ENCODE results near the gene ITPR2.
A peak's percentile ranks its signal among the peaks of the same experiment; 100 is the strongest.
"Not testable (repeated sequence)": the region's sequence is repeated elsewhere in the genome, so short reads cannot be mapped to it uniquely, and the experiment has no call there.

Gene ITPR2

DNA sequence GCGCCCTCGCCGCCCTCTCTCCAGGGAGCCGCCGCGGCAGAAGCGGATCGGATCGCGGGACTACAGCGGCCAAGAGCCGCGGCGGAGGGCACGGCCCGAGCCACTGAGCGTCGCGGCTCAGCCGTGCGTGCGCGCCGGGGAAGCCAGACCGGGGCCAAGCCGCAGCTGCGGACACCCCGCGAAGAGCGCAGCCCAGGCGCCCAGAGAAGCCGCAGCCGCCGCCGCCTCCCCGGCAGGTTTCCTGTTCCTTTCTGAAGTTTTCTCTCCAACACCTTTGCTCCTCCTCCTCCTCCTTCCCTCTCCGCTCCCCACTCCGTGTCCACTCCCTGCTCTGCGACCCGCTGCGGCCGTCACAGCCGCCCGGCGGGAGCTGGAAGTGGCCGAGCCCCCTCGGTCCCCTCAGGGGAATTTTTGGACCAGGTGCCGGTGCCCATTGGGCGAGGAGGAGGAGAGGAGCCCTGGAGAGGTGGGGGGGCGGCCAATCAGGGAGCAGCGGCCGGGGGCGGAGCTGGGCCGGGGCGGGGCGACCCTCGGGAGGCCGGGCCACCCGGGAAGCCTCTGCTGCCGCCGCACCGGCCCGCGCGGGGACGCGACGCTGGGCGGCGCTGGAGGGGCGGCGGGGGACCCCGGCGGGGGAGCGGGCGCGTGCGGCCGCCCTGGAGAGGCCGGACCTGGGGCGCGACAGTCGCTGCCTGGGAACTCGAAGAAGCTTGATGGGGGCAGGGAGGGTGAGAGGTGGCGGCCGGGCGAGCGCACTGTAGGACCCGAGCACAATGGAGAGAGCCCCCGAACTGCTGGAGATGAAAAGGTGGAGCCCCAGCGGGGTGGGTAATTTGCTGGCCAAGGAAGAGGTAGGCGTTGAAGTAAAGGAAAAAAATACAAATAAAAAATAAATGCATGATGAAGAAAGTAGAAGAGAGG lies at the start of gene ITPR2:
Gene ITPR2, minus strand, starts transcription at position 373 of the 921 bp plus-strand sequence. CDS start 413 bp downstream, outside the sequence.
- peak; percentile 93 for DNase-seq

DNA sequence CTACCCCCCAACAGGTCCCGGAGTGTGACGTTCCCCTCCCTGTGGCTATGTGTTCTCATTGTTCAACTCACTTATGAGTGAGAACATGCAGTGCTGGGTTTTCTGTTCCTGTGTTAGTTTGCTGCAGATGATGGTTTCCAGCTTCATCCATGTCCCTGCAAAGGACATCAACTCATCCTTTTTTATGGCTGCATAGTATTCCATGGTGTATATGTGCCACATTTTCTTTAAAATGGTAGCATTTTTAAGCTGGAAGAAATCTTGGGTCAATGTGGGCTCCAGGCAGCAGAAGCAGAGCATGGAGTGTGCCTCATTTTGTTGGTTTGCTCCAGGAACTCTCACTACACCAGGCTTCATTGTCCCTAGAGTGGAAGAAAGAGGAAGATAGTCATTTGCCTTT lies 47.6 kb upstream of the ITPR2 start:
- DNase-seq = no peak

DNA sequence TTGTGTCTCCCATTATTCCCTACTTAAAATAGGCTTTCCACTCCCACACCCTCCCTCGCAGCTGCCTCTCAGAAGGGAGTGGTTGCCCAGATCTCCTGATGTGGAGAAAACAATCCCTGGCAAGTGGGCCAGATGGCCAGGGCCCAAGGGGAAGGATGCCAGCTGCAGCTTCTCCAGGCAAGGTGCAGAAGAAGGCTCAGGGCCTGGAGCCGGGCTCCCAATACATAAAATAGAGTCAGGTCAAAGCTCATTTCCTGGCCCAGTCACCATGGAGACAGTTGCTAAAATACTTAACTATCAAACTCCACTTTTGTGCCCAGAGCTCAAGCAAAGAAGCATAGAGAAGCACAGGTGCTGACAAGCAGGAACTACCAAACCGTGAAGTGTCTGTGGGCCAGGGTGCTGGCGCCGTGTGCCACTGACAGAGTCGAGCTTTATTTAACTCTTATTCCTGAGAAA lies 45.7 kb upstream of the ITPR2 start:
- peak; percentile 74 for DNase-seq

DNA sequence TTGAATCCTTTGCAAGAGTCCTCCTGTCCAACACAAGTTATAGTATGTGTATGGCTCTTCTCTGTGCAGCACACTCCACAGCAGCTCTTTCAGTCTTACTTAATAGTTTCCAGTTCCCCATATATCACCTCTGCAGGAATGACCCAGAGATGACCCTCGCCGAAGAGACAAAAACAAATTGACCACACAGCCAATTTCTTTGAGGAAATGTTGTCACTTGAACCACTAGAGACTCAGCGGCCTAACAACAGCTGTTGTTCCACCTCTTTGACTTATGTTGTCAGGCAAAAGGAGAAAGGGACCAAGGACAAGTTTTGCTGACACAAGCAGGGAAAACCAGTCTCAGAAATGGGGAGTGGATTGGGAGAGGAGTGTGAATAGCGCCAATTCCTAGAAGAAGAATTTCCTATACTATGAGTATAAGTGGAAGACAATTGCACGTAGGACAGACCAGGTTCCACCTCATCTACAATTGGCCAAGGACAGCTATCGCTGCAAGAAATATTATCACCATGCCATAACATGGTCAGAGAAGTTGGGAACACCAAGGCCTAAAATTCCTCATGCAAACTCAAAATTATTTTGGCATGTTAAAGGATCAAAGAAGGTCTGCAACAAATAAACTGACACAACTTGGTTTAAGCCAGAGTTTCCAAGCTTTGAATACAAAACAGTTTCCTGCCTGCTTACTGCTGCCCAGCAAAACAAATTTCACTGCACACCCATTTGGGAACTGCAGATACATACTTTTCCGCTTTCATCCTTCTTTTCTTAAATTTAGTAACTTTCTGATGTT lies 41.7 kb upstream of the ITPR2 start:
- DNase-seq = no peak

DNA sequence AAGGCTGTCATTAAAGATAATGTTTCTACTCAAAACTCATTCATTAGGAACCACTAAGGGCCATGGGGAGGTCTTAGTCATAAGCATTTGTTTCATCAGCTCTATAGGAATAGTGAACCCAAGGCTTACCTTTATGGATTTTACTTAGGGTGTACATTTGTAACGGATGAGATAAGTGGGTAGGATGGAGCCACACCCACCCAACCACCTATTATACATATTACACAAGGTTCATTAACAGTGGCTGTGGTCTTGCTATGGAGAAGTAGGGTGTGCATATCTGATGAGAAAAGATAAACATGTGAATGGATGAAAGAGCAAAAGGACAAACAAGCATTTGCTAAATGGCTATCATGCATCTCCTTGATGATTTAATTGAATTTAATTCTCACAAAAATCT lies 39.6 kb upstream of the ITPR2 start:
- no peak for DNase-seq

DNA sequence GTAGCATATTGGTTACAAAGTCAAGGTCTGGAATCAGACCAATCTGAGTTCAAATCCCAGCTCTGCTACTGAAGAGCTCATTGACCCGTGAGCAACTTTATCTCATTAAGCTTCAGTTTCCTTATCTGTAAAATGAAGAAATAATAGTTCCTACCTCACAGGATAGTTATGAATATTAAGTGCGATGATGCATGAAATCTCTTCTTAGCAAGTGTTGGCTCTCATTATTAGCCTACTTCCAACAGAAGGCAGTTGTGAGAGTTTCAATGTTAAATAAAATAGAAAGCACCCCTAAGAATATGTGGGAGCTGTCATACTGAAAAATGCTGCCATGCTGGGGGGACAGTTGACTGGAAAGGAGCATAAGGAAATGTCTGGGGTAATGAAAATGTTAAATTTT lies 39.0 kb upstream of the ITPR2 start:
- no peak for DNase-seq

DNA sequence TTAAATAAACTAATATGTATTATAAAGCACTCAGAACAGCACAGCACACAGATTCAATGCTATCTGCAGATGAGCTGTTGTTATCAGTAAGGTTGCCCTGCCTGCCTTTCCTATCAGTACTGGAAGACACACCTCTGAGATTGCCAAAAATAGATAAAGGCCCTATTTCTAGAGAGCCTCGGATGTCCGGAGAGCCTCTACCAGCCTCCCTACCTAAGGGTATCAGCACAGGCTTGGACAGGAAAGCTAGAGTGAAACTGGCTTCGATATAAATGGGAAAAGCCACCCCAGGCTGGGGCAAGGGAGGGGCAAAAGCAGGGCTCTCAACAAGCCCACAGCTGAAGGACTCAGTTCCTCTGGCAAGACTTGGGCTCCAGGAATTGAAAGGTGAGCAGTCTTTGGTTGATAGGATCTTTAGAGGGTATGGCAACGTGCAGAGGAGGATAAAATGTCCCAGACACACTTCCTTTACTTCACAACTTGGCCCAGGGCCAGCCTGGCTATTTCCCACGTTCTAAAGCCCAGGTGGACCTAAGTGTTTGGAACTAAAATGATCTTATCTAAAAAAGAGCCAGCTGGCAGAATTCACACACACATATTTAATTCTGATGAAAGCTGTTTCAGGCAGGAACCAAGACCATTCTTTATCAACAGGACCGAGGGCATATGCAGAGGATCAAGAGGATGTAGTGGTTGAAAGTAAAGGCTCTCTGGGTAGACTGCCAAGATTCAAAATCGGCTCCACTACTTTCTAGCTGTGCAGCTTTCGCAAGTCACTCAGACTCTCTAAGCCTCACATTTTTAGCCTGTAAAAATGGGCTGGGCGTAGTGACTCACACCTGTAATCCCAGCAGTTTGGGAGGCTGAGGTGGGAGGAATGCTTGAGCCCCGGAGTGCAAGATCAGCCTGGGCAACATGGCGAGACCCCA lies 37.8 kb upstream of the ITPR2 start:
- DNase-seq = no peak

DNA sequence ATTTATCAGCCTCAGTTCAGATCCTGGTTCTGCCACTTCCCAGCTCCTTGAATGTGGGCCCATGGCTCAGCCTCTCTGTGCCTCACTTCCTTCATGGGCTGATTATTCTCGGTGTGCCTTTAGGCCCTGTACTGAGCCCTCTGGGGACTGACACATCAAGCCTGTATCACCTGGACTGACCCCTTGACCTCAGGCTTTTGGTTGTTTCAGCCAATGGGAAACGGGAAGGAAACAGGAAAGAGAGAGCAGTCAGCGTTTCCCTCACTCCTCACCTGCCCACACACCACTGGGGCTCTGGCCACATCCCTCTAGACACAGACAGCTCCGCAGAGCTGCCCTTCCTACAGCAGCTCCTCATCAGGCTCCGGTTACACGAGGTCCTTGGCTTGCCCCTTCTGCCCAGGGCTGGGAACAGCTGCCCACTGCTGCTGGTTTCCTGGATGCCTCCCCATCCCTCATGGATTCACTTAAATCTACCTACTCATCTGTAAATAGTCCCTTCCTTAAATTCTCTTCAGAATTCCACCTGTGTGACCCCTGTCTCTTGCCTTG lies 37.0 kb upstream of the ITPR2 start:
- DNase-seq = no peak

DNA sequence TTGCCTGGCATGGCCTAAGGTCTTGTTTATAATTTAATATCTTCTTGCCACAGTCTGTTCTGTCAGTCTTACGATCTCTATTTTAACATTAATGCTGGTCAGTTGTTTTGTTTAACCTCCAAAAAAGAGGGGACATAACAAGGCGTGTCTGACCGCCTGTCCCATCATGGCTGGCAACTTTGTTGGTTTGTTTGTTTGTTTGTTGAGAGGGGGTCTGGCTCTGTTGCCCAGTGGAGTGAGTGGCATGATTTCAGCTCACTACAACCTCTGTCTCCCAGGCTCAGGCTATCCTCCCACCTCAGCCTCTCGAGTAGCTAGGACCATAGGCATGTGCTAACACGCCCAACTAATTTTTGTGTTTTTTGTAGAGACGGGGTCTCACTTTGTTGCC lies 36.1 kb upstream of the ITPR2 start:
- no peak for DNase-seq

DNA sequence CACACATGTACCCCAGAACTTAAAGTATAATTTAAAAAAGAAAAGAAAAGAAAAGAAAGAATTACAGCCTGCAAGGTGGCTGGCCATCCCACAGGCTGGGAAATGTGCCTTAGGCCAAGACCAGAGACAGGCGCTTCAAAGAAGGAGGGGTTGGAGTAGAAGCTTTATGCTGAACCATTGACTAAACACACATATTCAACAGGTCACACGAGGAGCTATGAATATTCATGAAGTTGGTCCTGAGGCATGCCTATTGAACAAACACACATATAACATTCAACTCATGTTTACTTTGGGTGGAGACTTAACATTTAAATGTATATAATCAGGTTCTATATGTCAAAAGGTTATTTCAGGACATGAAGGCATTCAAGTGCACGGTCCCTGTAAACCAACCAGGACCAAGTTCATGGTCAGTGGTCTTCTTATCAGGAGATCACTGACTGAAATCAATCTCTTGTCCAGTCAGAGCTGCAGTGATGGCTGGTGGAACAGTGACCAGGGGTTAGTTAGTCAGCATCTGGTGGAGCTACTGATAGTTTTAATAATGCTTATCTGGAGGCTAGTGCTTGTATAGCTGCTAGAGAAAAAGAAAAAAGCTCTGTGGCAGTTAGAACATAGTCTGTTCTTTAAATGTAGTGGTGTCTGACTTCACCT lies 35.6 kb upstream of the ITPR2 start:
- no peak for DNase-seq

DNA sequence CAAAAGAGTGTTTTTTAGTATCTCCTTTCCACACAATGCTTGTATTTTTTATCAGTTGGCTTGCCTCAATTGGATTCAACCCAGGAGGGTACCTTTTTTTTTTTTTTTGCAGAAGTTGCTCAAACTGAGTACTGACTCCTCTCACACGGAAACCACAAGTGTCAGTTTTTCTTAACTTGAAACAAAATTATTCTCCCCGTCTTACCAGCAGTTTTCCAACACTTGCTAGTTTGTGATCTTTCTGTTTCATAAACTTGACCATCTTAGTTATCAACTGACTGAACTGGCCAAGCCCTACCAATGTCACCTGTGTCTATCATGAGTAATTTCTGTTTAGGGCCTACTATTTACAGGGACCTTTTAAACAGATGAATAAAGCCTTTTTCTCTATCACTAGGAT lies 34.1 kb upstream of the ITPR2 start:
- DNase-seq = no peak

DNA sequence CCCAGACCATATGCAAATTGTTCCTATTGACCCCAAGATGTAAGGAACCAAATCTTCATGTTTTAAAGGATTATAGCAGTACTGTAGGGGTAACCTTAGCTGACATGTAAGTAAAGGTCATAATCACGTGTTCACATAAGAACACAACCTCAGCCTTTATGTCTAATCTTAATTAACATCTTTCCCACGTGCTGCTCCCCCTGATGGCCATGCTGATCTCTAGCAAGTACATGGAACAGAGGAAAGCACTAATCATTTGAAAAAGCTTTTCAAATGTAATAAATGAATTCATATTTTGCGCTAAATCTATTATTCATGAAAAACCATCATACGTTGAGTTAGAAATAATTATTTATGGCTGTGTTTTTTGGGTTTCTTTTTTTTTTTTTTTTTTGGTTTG lies 30.5 kb upstream of the ITPR2 start:
- no peak for DNase-seq

DNA sequence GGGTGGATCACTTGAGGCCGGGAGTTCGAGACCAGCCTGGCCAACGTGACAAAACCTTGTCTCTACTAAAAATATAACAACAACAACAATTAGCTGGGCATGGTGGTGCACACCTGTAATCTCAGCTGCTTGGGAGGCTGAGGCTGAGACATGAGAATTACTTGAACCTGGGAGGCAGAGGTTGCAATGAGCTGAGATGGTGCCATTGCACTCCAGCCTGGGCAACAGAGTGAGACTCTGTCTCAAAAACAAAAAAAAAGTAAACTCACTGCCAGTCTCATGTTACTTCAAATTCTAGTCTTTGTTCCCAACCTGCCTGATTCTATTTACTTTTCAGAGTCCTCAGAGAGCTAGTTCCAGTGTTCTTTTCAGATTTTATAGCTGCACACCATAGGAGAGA lies 29.8 kb upstream of the ITPR2 start:
- DNase-seq = not testable (repeated sequence)

DNA sequence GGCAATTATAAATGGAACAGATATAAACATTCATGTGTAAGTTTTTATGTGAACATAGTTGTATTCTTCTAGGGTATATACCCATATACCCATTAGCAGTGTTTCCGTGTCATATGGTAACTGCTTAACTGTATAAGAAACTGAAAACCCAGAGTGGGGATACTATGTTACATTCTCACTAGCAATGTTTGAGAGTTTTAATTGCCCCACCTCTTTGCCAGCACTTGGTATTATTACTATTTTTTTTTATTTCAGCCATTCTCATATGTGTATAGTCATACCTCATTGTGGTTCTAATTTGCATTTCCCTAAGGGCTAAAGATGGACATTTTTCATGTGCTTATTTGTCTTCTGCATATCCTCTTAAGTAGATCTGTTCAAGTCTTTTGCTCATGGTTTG lies 28.7 kb upstream of the ITPR2 start:
- no peak for DNase-seq

DNA sequence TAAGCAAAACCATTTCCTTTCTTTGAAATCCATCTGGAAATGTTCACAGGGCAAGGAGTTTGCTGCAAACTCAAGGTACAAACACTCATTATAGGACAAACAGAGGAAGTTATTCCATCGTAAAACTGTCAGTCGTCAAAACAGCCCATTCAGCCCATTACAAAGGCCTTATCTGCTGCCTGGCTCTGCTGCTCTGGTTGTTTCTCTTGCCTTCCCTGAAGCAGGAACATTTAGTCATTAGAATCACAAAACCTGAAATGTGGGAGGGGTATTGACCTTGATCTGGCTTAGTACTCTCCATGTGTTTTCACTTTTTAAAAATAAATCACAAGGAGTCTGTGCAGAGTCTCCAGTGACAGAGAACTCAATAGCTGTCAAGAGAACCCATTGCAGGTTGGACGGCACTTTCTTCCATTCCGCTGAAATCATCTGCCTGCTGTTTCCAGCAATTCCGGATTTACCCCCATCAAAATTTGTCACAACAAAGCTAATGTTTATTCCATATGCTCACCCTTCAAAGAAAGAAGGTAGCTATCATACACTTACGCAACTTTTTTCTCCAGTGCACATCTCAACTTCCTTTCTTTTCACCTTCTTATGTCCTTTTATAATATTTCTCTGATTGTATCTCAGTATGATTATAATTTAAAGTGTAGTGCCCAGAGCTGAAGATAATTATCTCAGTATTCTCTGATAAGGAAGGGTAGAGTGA lies 24.6 kb upstream of the ITPR2 start:
- no peak for DNase-seq

DNA sequence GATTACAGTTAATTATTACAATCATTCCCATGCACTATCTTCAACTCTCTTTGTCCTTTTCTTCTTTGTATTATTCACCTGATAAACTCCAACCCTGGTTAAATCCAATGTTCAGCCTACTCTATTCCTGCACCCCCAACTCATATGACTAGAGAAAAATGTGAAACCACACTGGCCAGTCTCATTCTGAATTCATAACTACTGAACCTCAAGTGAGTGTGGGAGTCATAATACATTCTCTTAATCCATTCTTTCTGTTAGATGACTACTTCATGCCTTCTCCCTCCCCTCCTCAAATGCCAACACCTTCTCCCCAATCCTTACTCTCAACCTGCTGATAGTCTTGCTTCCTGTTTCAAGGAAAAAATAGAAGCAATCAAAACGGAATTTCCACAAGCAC lies 22.3 kb upstream of the ITPR2 start:
- DNase-seq = no peak

DNA sequence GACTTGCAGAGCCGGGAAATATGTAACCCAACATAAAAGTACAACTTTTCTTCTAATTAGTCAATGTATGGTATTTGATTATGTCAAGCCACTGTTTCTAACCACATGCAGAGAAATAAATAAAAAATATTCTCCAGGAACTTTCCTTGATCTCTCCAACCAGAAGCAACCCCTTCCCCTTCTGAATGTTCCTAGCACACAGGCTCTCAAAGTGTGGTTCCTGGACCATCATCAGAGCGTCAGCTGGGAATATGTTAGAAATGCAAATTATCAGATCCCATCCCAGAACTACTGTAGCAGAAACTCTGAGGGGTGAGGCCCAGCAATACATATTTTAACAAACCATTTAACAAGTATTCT lies 21.0 kb upstream of the ITPR2 start:
- DNase-seq = no peak

DNA sequence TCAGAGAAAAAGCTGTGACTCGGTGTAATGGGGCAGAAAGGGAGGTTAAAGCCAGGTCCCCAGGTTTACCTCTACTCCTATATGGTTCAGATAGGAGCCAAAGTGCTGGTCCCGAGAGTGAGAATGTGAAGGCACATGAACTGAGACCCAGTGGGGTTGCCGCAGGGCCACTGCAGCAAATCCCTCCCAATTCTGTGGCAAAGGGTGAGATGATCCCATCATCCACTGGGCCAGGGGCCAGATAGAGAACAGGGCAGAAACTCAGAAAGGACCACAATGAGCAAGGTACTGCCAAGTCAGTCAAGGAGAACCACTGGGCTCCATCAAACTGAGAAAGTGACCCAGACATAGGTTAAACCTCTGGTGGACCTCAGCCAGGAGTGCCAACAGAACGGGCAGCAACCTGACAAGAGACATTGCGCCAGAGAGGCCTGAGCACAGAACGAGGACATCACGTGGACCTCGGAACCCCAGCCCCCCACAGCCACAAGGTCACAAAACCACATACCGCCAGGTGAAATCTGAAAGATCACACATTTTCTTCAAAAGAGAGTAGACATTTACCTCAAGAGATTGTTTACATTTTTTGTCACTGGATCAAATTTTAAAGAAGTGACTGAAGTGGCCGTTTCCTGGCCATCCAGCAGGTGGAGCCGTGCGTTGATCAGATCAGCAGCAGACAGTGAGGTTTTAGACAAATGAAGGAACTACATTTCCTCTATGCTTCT lies 20.5 kb upstream of the ITPR2 start:
- peak; percentile 42 for DNase-seq

DNA sequence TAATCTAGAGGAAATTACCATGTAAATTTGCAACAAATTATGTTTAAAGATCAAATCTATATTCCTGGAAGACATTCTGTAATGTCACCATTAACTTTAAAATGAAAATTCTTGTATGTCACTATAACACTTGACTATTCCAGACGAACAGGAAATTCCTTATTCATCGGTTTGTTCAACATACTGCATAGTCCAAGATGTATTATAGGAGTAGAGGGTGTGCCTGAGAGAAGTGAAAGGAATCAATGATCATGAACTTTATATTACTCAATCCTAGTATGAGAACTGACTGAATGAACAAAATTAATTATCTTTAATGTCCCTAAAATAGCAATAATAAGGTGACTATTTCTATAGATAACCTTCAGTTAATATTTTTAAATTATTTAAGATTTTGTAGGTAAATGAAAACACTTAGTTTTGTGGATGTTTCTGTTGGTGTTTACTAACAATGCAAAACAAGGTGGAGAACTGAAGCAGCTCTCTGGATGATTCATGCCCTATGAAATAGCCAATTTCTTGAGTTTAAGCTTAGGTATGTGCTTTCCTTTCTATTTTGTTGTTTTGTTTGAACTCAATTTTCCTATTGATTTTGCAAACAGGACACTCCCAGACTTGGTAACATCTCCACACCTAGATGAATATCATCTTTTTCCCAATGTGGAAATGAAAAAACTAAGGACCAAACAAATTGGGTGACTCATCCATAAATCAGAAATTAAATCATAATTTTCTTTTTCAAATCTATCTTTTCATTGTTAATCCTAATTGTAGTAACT lies 18.2 kb upstream of the ITPR2 start:
- DNase-seq = no peak

Data from left hindlimb (tissue), 1 donor.